Sigmoid colon (tissue), 3 donors: ENCODE results near the gene CRYBG3.

Experiments used
- CTCF ChIP-seq, 4 experiments: fragments of 450-650 bp in 3 of 4; fragments of 200-600 bp in 1 of 4; IDR thresholded peaks; one replicate each; pipeline ENCODE4 v1.5.1; 2016 to 2019; ENCODE audit warnings: antibody characterized with exemption in 4 of 4, mild to moderate bottlenecking in 3 of 4, moderate library complexity in 2 of 4
- POLR2A ChIP-seq, 2 donors: fragments of 450-650 bp; IDR thresholded peaks; one replicate each; pipeline ENCODE4 v1.6.1; 2016; ENCODE audit warnings: antibody characterized with exemption in 2 of 2, mild to moderate bottlenecking in 2 of 2, moderate library complexity in 2 of 2

DNA sequence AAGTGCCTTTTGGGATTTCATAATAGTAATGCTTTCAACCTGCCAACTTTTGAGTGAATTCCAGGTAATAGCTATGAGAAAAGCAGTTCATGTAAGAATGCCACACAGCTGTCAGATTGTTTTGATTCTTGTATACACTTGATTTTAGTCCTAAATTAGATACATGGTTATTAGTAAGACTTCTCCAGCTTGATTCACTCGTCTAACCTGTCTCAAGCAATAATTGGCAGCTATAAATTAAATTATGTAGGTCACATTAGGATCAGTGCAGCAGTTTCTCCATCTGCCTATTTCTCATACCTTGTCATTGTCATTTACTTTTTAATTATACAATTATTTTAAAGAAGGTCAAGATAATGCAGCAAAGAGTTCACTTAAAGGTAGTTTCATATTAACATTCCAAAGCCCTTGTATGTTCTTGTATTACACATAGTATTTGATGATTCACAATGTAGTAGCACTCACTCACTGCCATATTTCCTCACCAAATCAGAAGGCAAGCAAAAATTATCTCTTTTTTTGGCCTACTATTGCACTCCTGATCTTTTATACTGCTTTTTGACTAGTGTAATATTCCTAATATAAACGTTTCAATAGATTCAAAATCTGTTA lies 10.9 kb upstream of the CRYBG3 start:
- TF ChIP-seq POLR2A (IDR thresholded peaks at IDR 0.05) (no peak), CTCF (IDR thresholded peaks at IDR 0.05) (no peak)
